Activated CD8-positive, alpha-beta T cell treated with anti-CD3 and anti-CD28 coated beads for 36 hours (primary cell): Measurements from ENCODE around the gene PPM1B. TPM values are rescaled to one million over a fixed set of nuclear protein-coding genes. Genes with fewer than 3 reads are reported as not detected.

ENCODE experiments used
- ATAC-seq: fragments of 200-7000 bp; cut with Tn5 transposase; one replicate; pipeline ENCODE4 v1.10.0; 2021; ENCODE audit warnings: mild to moderate bottlenecking, moderate library complexity
- CTCF ChIA-PET: fragments of 350-600 bp; sonication (Branson Sonifier 250); formaldehyde crosslinking; loops from one replicate; lab custom pipeline; 2021; ENCODE audit warnings: antibody characterized with exemption; lab: Charles Lee
- POLR2A ChIA-PET: fragments of 350-600 bp; sonication (Branson Sonifier 250); formaldehyde crosslinking; loops from one replicate; lab custom pipeline; 2021; ENCODE audit warnings: antibody characterized with exemption; lab: Charles Lee
- DNase-seq: peaks from one replicate; pipeline ENCODE4 v3.0.0-alpha.2; 2020
- H3K27ac Mint-ChIP-seq: one replicate; pipeline ENCODE4 v1.8.0; 2021; ENCODE audit warnings: mild to moderate bottlenecking, mixed read lengths
- H3K27me3 Mint-ChIP-seq: one replicate; pipeline ENCODE4 v1.8.0; 2021; ENCODE audit warnings: mixed read lengths
- H3K36me3 Mint-ChIP-seq: one replicate; pipeline ENCODE4 v1.8.0; 2021; ENCODE audit warnings: low read depth, mixed read lengths
- H3K4me1 Mint-ChIP-seq: one replicate; pipeline ENCODE4 v1.8.0; 2021; ENCODE audit warnings: low read depth, mixed read lengths
- H3K4me3 Mint-ChIP-seq: one replicate; pipeline ENCODE4 v1.8.0; 2021; ENCODE audit warnings: mild to moderate bottlenecking, moderate library complexity, mixed read lengths
- H3K9me3 Mint-ChIP-seq: one replicate; pipeline ENCODE4 v1.8.0; 2021; ENCODE audit warnings: mixed read lengths
- CTCF ChIP-seq: fragments of 200-600 bp; IDR thresholded peaks from one replicate; pipeline ENCODE4 v1.8.0; 2022; ENCODE audit warnings: antibody characterized with exemption, mild to moderate bottlenecking
- intact Hi-C: fragments of 100-400 bp; cut with micrococcal nuclease; formaldehyde crosslinking; loops from one replicate; pipeline ENCODE4 v1.10.0; 2022
- total RNA-seq, 2 experiments: library from RNA; stranded (reverse); gene quantifications; one replicate each; pipeline ENCODE4 v1.2.3, GENCODE V29; 2021

Gene PPM1B
- total RNA-seq, 2 experiments from 2014 or later = 37.1 to 40.7 TPM

GRCh38 chr2:44190526-44190925 is 21.9 kb downstream of the PPM1B start:
- intact Hi-C loops = no loop called here
- DNase-seq = no peak
- Mint-ChIP-seq H3K4me3 (no peak overlapping the region), H3K9me3 (no peaks in the 10 kb centered on the region), H3K4me1 (peaks cover 64% of the 10 kb centered on the region), H3K27ac (peak overlapping the region; percentile 45), H3K27me3 (no peaks in the 10 kb centered on the region), H3K36me3 (peaks cover 27% of the 10 kb centered on the region)
- no peak for ATAC-seq
- ChIA-PET CTCF (interaction anchor here (1.2 kb wide), 1 partner anchor 20 kb away, joined by 3 read pairs; no protein-coding TSS in a partner anchor), POLR2A (interaction anchor here (1.0 to 1.3 kb wide), 3 partner anchors 15 to 22 kb away, joined by 3 to 6 read pairs (median 4); partner anchors contain the start of gene PPM1B)
- no peak for TF ChIP-seq CTCF

GRCh38 chr2:44191739-44192138 is 23.1 kb downstream of the PPM1B start:
- peaks cover 31% of the 10 kb centered on the region for H3K36me3 Mint-ChIP-seq
- peak overlapping the region; percentile 85 for H3K27ac Mint-ChIP-seq
- intact Hi-C loops = no loop called here
- ATAC-seq = peak; percentile 88
- TF ChIP-seq CTCF = no peak
- ChIA-PET POLR2A (interaction anchor here (0.6 to 1.2 kb wide), 3 partner anchors 10 to 1000 kb away, joined by 3 read pairs; no protein-coding TSS in a partner anchor), CTCF (no interaction called here)
- H3K27me3 Mint-ChIP-seq = no peaks in the 10 kb centered on the region
- DNase-seq = no peak
- H3K4me3 Mint-ChIP-seq = peak overlapping the region; percentile 23
- H3K4me1 Mint-ChIP-seq = peaks cover 67% of the 10 kb centered on the region
- H3K9me3 Mint-ChIP-seq = no peaks in the 10 kb centered on the region

DNA sequence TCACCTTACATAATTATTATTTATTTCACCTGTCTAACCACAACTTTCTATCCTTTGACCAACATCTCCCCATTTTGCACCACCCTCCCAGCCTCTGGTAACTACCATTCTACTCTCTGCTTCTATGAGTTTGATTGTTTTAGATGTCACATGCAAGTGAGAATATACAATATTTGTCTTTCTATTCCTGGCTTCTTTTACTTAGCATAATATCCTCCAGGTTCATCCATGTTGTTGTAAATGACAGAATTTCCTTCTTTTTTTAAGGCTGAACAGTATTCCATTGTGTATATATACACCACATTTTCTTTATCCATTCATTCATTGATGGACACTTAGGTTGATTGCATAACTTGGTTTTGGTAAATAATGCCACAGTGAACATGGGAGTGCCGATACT is 24.0 kb downstream of the PPM1B start:
- DNase-seq (no peak), ATAC-seq (no peak)
- TF ChIP-seq CTCF = no peak
- no peak overlapping the region for H3K4me3 Mint-ChIP-seq
- H3K36me3 Mint-ChIP-seq = peaks cover 27% of the 10 kb centered on the region
- H3K27me3 Mint-ChIP-seq = no peaks in the 10 kb centered on the region
- ChIA-PET CTCF (interaction anchor here (0.9 kb wide), 1 partner anchor 9 kb away, joined by 3 read pairs; no protein-coding TSS in a partner anchor), POLR2A (interaction anchor here (1.2 kb wide), 1 partner anchor 10 kb away, joined by 3 read pairs; no protein-coding TSS in a partner anchor)
- no peaks in the 10 kb centered on the region for H3K9me3 Mint-ChIP-seq
- no peak overlapping the region for H3K27ac Mint-ChIP-seq
- intact Hi-C loops = no loop called here
- peaks cover 60% of the 10 kb centered on the region for H3K4me1 Mint-ChIP-seq

DNA sequence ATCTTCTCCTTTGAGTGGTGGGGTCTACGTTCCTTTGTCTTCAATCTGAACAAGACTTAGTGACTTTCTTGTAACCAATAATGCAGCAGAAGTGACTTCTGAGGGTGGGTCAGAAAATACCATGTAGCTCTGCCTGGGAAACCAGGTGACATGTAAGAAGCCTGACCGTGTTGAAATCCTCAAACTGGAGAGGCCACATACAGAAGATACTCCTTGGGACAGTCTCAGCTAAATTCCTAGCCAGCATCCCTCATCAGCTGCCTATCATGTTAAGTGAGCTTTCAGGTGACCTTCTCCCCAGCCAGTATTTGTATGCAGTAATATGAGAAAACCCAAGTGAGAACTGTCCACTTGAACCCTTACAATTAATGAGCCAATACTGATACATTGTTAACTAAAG is 27.0 kb downstream of the PPM1B start:
- Mint-ChIP-seq H3K27ac (no peak overlapping the region), H3K4me3 (no peak overlapping the region), H3K4me1 (peaks cover 53% of the 10 kb centered on the region), H3K36me3 (peaks cover 20% of the 10 kb centered on the region), H3K27me3 (no peaks in the 10 kb centered on the region), H3K9me3 (no peaks in the 10 kb centered on the region)
- ATAC-seq (no peak), DNase-seq (no peak)
- CTCF ChIA-PET = no interaction called here
- intact Hi-C loops = no loop called here
- POLR2A ChIA-PET = no interaction called here
- TF ChIP-seq CTCF = no peak

DNA sequence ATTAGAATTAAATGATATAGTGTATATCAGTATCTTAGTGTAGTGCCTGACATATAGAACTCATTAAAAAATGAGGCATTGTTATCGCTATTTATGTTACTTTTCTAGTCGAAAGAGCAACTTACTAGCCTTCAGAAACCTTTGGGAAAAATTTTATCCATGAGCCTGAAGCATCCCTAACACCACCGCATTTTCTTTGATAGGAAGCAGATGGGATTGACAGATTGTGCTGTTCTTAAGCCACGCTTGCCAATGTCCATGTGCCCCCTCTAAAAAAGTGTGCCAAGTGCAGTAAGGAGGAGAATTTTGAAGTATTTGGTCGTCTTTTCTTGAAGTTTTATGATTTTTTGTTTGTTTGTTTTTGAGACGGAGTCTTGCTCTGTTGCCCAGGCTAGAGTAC is 29.1 kb downstream of the PPM1B start:
- intact Hi-C loops = no loop called here
- ChIA-PET POLR2A (no interaction called here), CTCF (no interaction called here)
- no peaks in the 10 kb centered on the region for H3K27me3 Mint-ChIP-seq
- no peak for TF ChIP-seq CTCF
- ATAC-seq (no peak), DNase-seq (no peak)
- H3K27ac Mint-ChIP-seq = no peak overlapping the region
- peaks cover 50% of the 10 kb centered on the region for H3K4me1 Mint-ChIP-seq
- H3K4me3 Mint-ChIP-seq = no peak overlapping the region
- H3K9me3 Mint-ChIP-seq = no peaks in the 10 kb centered on the region
- H3K36me3 Mint-ChIP-seq = peaks cover 36% of the 10 kb centered on the region
